CD14-positive monocyte (primary cell): Measurements from ENCODE around the gene SLC38A1. TPM values are rescaled to one million over a fixed set of nuclear protein-coding genes. Genes with fewer than 3 reads are reported as not detected.

ENCODE experiments used
- DNase-seq, 3 donors: peaks; one replicate each; pipeline ENCODE4 v3.0.0-alpha.2; 2011 to 2022
- H2AFZ ChIP-seq: 2 replicates; pipeline ENCODE4 v1.6.0; 2012; ENCODE audit warnings: mild to moderate bottlenecking, low read depth, low read length, inconsistent platforms; ENCODE audit not compliant: insufficient read depth, poor library complexity, severe bottlenecking
- H3K27ac ChIP-seq, 2 donors: 1 replicate in 1 of 2; 2 replicates in 1 of 2; pipeline ENCODE4 v1.5.1; 2012 to 2013; ENCODE audit warnings: low read length in 2 of 2, control low read depth in 1 of 2, inconsistent platforms in 1 of 2, low read depth in 1 of 2, mild to moderate bottlenecking in 1 of 2
- H3K27me3 ChIP-seq, 2 donors: one replicate each; pipeline versions ENCODE4 v1.6.0 to v1.6.1; 2011 to 2013; ENCODE audit warnings: low read length in 2 of 2; ENCODE audit not compliant: control insufficient read depth in 2 of 2, insufficient read depth in 2 of 2
- H3K36me3 ChIP-seq, 2 donors: replicated peaks in 1 of 2; 1 replicate in 1 of 2; 2 replicates in 1 of 2; pipeline versions ENCODE4 v1.5.1 to v1.6.1; 2012 to 2013; ENCODE audit warnings: low read length in 2 of 2, control low read depth in 1 of 2, inconsistent platforms in 1 of 2, mild to moderate bottlenecking in 1 of 2; ENCODE audit not compliant: insufficient read depth in 2 of 2, control insufficient read depth in 1 of 2
- H3K4me1 ChIP-seq, 2 donors: 1 replicate in 1 of 2; 2 replicates in 1 of 2; pipeline versions ENCODE4 v1.5.1 to v1.6.1; 2012 to 2013; ENCODE audit warnings: low read length in 2 of 2, control low read depth in 1 of 2, inconsistent platforms in 1 of 2, mild to moderate bottlenecking in 1 of 2, moderate library complexity in 1 of 2; ENCODE audit not compliant: insufficient read depth in 2 of 2, control insufficient read depth in 1 of 2
- H3K4me2 ChIP-seq: replicated peaks from 2 replicates; pipeline ENCODE3; 2012; ENCODE audit warnings: low read length, moderate library complexity, mild to moderate bottlenecking; ENCODE audit not compliant: poor library complexity, severe bottlenecking; ENCODE audit errors: extremely low read depth
- H3K4me3 ChIP-seq, 3 experiments: fragments of 200-600 bp in 1 of 3; sonication (generic) in 1 of 3; replicated peaks in 1 of 3; 1 replicate in 2 of 3; 2 replicates in 1 of 3; pipeline ENCODE4 v1.5.1; 2011 to 2013; ENCODE audit warnings: low read length in 3 of 3, mild to moderate bottlenecking in 3 of 3, control low read depth in 2 of 3, low read depth in 2 of 3, inconsistent platforms in 1 of 3, moderate library complexity in 1 of 3
- H3K79me2 ChIP-seq: 2 replicates; pipeline ENCODE4 v1.6.0; 2012; ENCODE audit warnings: mild to moderate bottlenecking, control low read depth, inconsistent platforms, low read length, moderate library complexity; ENCODE audit not compliant: insufficient read depth
- H3K9ac ChIP-seq: 2 replicates; pipeline ENCODE4 v1.6.0; 2017; ENCODE audit warnings: low read length, mild to moderate bottlenecking; ENCODE audit not compliant: insufficient read depth, poor library complexity, severe bottlenecking
- H3K9me3 ChIP-seq, 2 donors: replicated peaks in 1 of 2; 1 replicate in 1 of 2; 2 replicates in 1 of 2; pipeline versions ENCODE4 v1.5.1 to v1.6.1; 2012 to 2013; ENCODE audit warnings: low read length in 2 of 2, control low read depth in 1 of 2; ENCODE audit not compliant: control insufficient read depth in 1 of 2, insufficient read depth in 1 of 2
- H4K20me1 ChIP-seq: 2 replicates; pipeline ENCODE4 v1.6.0; 2012; ENCODE audit warnings: mild to moderate bottlenecking, low read length, control low read depth, moderate library complexity; ENCODE audit not compliant: insufficient read depth
- H3K27ac Mint-ChIP-seq, 7 donors: one replicate each; pipeline ENCODE4 v1.8.0; 2020; ENCODE audit warnings: mild to moderate bottlenecking in 7 of 7, mixed read lengths in 7 of 7, moderate library complexity in 6 of 7, inconsistent platforms in 2 of 7
- H3K27me3 Mint-ChIP-seq, 3 donors: one replicate each; pipeline ENCODE4 v1.8.0; 2021 to 2022; ENCODE audit warnings: low read depth in 3 of 3, mild to moderate bottlenecking in 3 of 3, mixed read lengths in 3 of 3, moderate library complexity in 3 of 3, inconsistent platforms in 1 of 3
- H3K36me3 Mint-ChIP-seq, 2 donors: one replicate each; pipeline ENCODE4 v1.8.0; 2020; ENCODE audit warnings: mixed read lengths in 2 of 2, inconsistent platforms in 1 of 2, mild to moderate bottlenecking in 1 of 2
- H3K4me1 Mint-ChIP-seq: one replicate; pipeline ENCODE4 v1.8.0; 2020; ENCODE audit warnings: mild to moderate bottlenecking, mixed read lengths
- H3K4me3 Mint-ChIP-seq, 2 donors: one replicate each; pipeline ENCODE4 v1.8.0; 2020; ENCODE audit warnings: mild to moderate bottlenecking in 2 of 2, mixed read lengths in 2 of 2, moderate library complexity in 1 of 2
- H3K9me3 Mint-ChIP-seq, 7 donors: one replicate each; pipeline ENCODE4 v1.8.0; 2020 to 2022; ENCODE audit warnings: mixed read lengths in 7 of 7, mild to moderate bottlenecking in 6 of 7, moderate library complexity in 6 of 7, inconsistent platforms in 2 of 7
- CTCF ChIP-seq: fragments of 200-600 bp; IDR thresholded peaks from one replicate; pipeline ENCODE4 v1.8.0; 2022; ENCODE audit warnings: antibody characterized with exemption, mild to moderate bottlenecking
- WGBS: methylation state at CpG from one replicate; pipeline ENCODE4 v1.1.5; 2013; ENCODE audit warnings: missing lambda C conversion rate; ENCODE audit not compliant: insufficient coverage; 5-methylcytosine and 5-hydroxymethylcytosine counted together
- intact Hi-C, 2 donors: fragments of 100-400 bp; cut with micrococcal nuclease; formaldehyde crosslinking; loops; one replicate each; pipeline versions ENCODE4 v1.15.0 to v1.15.1; 2023
- polyA plus RNA-seq, 3 donors: library from polyadenylated mRNA; depleted of rRNA in 1 of 3; unstranded in 2 of 3; stranded (reverse) in 1 of 3; fragments of 300-500 nt in 2 of 3; fragments of >200 nt in 1 of 3; fragmentation: Illumina TruSeq in 2 of 3; gene quantifications; 1 replicate in 2 of 3; 2 replicates in 1 of 3; pipeline ENCODE4 v1.2.3, GENCODE V29; 2012 to 2021

The SLC38A1 gene
- polyA plus RNA-seq, 3 donors: 0.92 to 1.9 (median 1.6) TPM

GRCh38 chr12:46136249-46136648 lies 132.6 kb downstream of the SLC38A1 start:
- no peak for DNase-seq
- Mint-ChIP-seq H3K27ac (no peak overlapping the region), H3K9me3 (no peaks in the 10 kb centered on the region), H3K27me3 (peaks cover 0 to 1% (median 0%) of the 10 kb centered on the region in 3 donors), H3K4me1 (no peaks in the 10 kb centered on the region), H3K36me3 (no peaks in the 10 kb centered on the region), H3K4me3 (no peak overlapping the region)
- Histone ChIP-seq H3K9me3 (no peaks in the 10 kb centered on the region), H3K4me1 (no peaks in the 10 kb centered on the region), H3K9ac (no peak overlapping the region), H4K20me1 (no peaks in the 10 kb centered on the region), H3K79me2 (no peaks in the 10 kb centered on the region), H3K27ac (no peak overlapping the region), H3K36me3 (no peaks in the 10 kb centered on the region), H3K4me3 (no peak overlapping the region), H3K27me3 (no peaks in the 10 kb centered on the region), H2AFZ (no peak overlapping the region), H3K4me2 (no peak overlapping the region)
- no peak for TF ChIP-seq CTCF
- intact Hi-C loops: no loop called here
- WGBS: no CpG with 5 or more reads among the region's 2 CpGs

GRCh38 chr12:46135750-46136149 lies 133.1 kb downstream of the SLC38A1 start:
- H3K9ac ChIP-seq: no peak overlapping the region
- H3K4me3 ChIP-seq: no peak overlapping the region
- H3K27ac ChIP-seq: no peak overlapping the region
- H3K4me2 ChIP-seq: no peak overlapping the region
- no peaks in the 10 kb centered on the region for H4K20me1 ChIP-seq
- no peaks in the 10 kb centered on the region for H3K4me1 ChIP-seq
- Mint-ChIP-seq H3K27ac (no peak overlapping the region), H3K27me3 (peaks cover 0 to 1% (median 0%) of the 10 kb centered on the region in 3 donors), H3K9me3 (no peaks in the 10 kb centered on the region), H3K4me1 (no peaks in the 10 kb centered on the region), H3K4me3 (no peak overlapping the region), H3K36me3 (no peaks in the 10 kb centered on the region)
- no CpG with 5 or more reads among the region's 1 CpG for WGBS
- TF ChIP-seq CTCF: no peak
- H2AFZ ChIP-seq: no peak overlapping the region
- no peaks in the 10 kb centered on the region for H3K79me2 ChIP-seq
- no peaks in the 10 kb centered on the region for H3K27me3 ChIP-seq
- no peaks in the 10 kb centered on the region for H3K9me3 ChIP-seq
- DNase-seq: no peak
- no peaks in the 10 kb centered on the region for H3K36me3 ChIP-seq
- intact Hi-C loops: no loop called here
